Tibial nerve (tissue), 4 donors: ENCODE results near the gene TANC1. TPM values are rescaled to one million over a fixed set of nuclear protein-coding genes. Genes with fewer than 3 reads are reported as not detected.

Experiments
- DNase-seq, 2 donors: peaks; one replicate each; pipeline ENCODE4 v3.0.0-alpha.2; 2019; ENCODE audit warnings: low spot score in 2 of 2
- H3K27ac ChIP-seq, 4 donors: fragments of 200-600 bp; sonication (generic) in 3 of 4; one replicate each; pipeline ENCODE4 v1.5.1; 2017 to 2019; ENCODE audit warnings: mild to moderate bottlenecking in 1 of 4
- H3K27me3 ChIP-seq, 2 donors: fragments of 200-600 bp; sonication (generic) in 1 of 2; one replicate each; pipeline versions ENCODE4 v1.5.1 to v1.6.0; 2017 to 2019
- H3K36me3 ChIP-seq, 3 donors: fragments of 200-600 bp; sonication (generic); one replicate each; pipeline ENCODE4 v1.5.1; 2018 to 2019
- H3K4me1 ChIP-seq, 4 donors: fragments of 200-600 bp; sonication (generic) in 3 of 4; one replicate each; pipeline ENCODE4 v1.5.1; 2017 to 2019
- H3K4me3 ChIP-seq, 4 donors: fragments of 200-600 bp; sonication (generic) in 3 of 4; one replicate each; pipeline ENCODE4 v1.5.1; 2017 to 2019; ENCODE audit warnings: mild to moderate bottlenecking in 1 of 4, moderate library complexity in 1 of 4
- H3K9me3 ChIP-seq, 4 donors: fragments of 200-600 bp; sonication (generic) in 3 of 4; one replicate each; pipeline ENCODE4 v1.5.1; 2017 to 2019
- EP300 ChIP-seq, 2 donors: sonication (generic); formaldehyde crosslinking; IDR thresholded peaks; one replicate each; pipeline ENCODE4 v1.6.1; 2017; ENCODE audit warnings: antibody characterized with exemption in 2 of 2, mild to moderate bottlenecking in 1 of 2
- POLR2A ChIP-seq, 2 donors: fragments of 450-650 bp; IDR thresholded peaks; one replicate each; pipeline ENCODE4 v1.6.1; 2017; ENCODE audit warnings: antibody characterized with exemption in 2 of 2, mild to moderate bottlenecking in 2 of 2, moderate library complexity in 2 of 2
- WGBS, 2 donors: methylation state at CpG; one replicate each; pipeline ENCODE4 v1.1.5; 2018; 5-methylcytosine and 5-hydroxymethylcytosine counted together
- total RNA-seq, 4 donors: library from RNA; depleted of rRNA; stranded (reverse); fragments of >200 nt; gene quantifications; one replicate each; pipeline ENCODE4 v1.1.0, GENCODE V29; 2016
- TF ChIP-seq, protein P1 (sequence below), 5 experiments: fragments of 200-600 bp in 3 of 5; fragments of 450-650 bp in 2 of 5; sonication (generic) in 3 of 5; IDR thresholded peaks; one replicate each; pipeline ENCODE4 v1.5.1; 2016 to 2019; ENCODE audit warnings: antibody characterized with exemption in 5 of 5, mild to moderate bottlenecking in 3 of 5, moderate library complexity in 2 of 5

TANC1 gene
- total RNA-seq, 4 donors from 2014 or later, result 43.5 to 66.3 (median 57.6) TPM

DNA sequence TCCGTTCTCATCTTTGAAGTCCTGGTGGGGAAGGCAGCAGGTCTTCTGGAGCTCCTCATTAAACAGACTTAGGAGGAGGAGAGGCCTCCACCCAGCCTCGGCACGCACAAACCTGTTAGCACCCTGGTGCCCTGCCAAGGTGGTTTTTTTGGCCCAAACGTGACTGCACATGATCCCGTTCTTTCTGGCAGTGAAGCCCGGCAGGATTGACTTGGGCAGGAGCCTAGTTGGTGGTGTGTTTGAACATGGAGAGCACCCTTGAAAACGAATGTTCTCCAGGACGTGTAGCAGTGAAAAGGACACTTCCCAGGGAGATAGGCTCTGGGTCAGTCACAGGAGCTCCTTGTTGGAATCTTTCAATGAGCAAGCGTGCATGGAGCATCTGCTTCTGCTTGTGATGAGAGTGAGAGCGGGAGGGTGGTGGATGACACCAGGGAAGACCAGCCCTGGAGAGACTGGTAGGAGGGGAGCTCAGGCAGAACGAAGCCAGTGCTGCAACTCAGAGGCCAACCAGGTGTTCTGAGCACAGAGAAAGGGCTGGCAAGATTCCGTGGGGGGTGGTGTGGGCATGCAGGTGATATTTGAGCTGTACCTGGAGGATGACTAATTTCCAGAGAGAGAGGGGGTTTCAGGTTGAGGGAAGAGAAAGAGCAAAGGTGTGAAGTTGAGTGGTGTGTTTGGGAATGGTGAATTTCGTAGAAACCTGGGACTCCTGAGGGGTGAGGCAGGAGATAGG lies 73.8 kb downstream of the TANC1 start:
- Histone ChIP-seq H3K27me3 (no peaks in the 10 kb centered on the region), H3K4me1 (peaks cover 0 to 34% (median 15%) of the 10 kb centered on the region in 4 donors), H3K27ac (no peak overlapping the region), H3K4me3 (no peak overlapping the region), H3K9me3 (peaks cover 0 to 13% (median 0%) of the 10 kb centered on the region in 4 donors), H3K36me3 (peaks cover 0 to 14% (median 0%) of the 10 kb centered on the region in 3 donors)
- no peak for TF ChIP-seq EP300 (IDR thresholded peaks at IDR 0.05)
- no peak for TF ChIP-seq POLR2A (IDR thresholded peaks at IDR 0.05)
- no peak for DNase-seq
- WGBS, 2 donors, result 92 to 96% methylated on average over 13 of the region's 13 CpGs

DNA sequence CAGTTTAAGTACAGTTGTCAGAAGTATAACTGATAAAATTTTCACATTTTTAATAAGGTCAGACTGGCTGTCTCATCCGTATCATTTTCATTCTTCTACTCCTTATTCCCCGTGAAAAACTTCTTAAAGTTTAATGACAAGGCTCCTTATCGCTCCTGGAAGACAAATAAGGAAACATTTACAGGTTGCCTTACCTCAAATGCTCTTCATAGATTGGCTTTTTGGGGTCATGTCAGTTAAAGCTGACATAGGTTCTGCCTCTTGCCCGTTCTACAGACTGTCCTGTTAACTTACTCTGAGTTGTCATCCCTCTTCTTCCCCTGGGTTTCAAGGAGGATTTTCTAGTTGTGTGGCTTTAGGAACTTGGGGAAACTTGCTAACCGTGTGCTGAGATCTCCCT lies 75.3 kb downstream of the TANC1 start:
- peaks cover 0 to 14% (median 0%) of the 10 kb centered on the region in 3 donors for H3K36me3 ChIP-seq
- no peak overlapping the region for H3K27ac ChIP-seq
- peaks cover 0 to 48% (median 17%) of the 10 kb centered on the region in 4 donors for H3K4me1 ChIP-seq

DNA sequence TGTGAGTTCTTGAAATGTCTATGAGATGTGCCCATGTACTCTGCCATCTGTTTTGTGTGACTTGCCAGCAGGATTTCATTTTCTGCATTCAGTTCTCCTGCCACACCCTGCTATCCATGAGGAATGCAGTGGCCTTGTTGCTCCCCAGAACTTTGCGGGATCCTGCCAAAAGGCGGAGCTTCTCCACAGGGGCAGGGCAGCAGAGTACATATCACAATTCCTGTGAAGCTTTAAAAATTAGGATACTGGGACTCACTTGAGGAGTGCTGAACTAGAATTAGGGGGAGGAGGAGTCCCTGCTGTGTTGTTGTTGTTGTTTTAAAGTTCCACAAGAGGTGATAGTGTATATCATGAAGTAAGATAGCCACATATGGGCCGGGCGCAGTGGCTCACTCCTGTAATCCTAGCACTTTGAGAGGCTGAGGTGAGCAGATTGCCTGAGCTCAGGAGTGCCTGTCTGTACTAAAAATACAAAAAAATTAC lies 76.4 kb downstream of the TANC1 start:
- peaks cover 0 to 9% (median 0%) of the 10 kb centered on the region in 4 donors for H3K9me3 ChIP-seq
- peak; percentile 14 to 31 for DNase-seq
- peaks cover 0 to 51% (median 17%) of the 10 kb centered on the region in 4 donors for H3K4me1 ChIP-seq
- no peaks in the 10 kb centered on the region for H3K27me3 ChIP-seq
- TF ChIP-seq EP300 (IDR thresholded peaks at IDR 0.05) (peak in 1 of 2 donors; percentile 11), POLR2A (IDR thresholded peaks at IDR 0.05) (no peak)
- peak overlapping the region in 1 of 4 donors; percentile 33 for H3K27ac ChIP-seq
- WGBS, 2 donors, result 67 to 68% methylated on average over 4 of the region's 4 CpGs
- peaks cover 0 to 14% (median 0%) of the 10 kb centered on the region in 3 donors for H3K36me3 ChIP-seq
- no peak overlapping the region for H3K4me3 ChIP-seq

More for the DNA sequence above, 75.3 kb downstream of the TANC1 start:
- H3K4me3 ChIP-seq, result no peak overlapping the region
- H3K9me3 ChIP-seq, result peaks cover 0 to 9% (median 0%) of the 10 kb centered on the region in 4 donors
- TF ChIP-seq POLR2A (IDR thresholded peaks at IDR 0.05) (no peak), EP300 (IDR thresholded peaks at IDR 0.05) (no peak)
- TF ChIP-seq, protein P1, sequence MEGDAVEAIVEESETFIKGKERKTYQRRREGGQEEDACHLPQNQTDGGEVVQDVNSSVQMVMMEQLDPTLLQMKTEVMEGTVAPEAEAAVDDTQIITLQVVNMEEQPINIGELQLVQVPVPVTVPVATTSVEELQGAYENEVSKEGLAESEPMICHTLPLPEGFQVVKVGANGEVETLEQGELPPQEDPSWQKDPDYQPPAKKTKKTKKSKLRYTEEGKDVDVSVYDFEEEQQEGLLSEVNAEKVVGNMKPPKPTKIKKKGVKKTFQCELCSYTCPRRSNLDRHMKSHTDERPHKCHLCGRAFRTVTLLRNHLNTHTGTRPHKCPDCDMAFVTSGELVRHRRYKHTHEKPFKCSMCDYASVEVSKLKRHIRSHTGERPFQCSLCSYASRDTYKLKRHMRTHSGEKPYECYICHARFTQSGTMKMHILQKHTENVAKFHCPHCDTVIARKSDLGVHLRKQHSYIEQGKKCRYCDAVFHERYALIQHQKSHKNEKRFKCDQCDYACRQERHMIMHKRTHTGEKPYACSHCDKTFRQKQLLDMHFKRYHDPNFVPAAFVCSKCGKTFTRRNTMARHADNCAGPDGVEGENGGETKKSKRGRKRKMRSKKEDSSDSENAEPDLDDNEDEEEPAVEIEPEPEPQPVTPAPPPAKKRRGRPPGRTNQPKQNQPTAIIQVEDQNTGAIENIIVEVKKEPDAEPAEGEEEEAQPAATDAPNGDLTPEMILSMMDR (IDR thresholded peaks at IDR 0.05), result no peak
- 89 to 92% methylated on average over 5 of the region's 5 CpGs for WGBS, 2 donors
- no peak for DNase-seq
- H3K27me3 ChIP-seq, result no peaks in the 10 kb centered on the region

DNA sequence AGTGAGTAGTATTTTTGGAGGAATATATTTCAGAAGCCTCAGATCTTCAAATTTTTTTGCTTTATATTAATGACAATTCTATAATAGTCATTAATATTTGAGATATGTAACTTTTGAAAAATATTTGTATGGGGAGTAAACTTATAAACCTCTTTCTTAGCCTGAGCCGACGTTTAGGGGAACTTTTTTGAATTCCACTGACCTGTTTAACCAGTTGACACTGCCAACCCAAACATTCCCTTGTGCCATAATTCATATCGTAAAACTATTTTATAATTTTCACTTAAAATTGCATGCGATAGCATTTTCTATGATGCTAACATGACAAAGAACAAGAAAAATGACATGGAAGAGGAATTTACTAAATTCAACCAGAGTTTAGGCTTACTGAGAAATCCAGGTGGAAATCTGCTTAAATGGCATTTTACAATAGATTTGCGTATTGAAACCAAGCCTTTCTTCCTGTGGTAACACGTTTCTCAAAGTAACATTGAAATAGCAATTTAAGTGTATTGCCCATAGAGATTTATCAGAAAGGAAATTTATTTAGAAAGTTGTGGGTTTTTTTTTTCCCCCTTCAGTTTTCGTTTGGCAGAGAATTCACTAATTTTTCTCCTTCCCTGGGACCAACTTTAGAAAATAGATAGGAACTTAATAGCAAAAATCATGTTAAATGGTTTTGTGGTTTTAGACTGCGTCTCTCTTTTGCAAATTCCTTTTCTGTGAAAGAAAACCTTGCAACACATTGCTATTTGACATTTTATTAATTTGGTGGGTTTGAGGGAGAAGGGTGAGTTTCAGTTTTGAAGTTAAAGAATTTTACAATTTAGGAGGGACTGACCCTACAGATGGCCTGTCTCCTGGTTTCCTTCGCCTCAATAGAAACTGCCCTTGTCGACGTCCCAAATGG lies 77.4 kb downstream of the TANC1 start:
- TF ChIP-seq, protein P1 (IDR thresholded peaks at IDR 0.05), result no peak
- TF ChIP-seq POLR2A (IDR thresholded peaks at IDR 0.05) (no peak), EP300 (IDR thresholded peaks at IDR 0.05) (no peak)
- H3K9me3 ChIP-seq, result peaks cover 0 to 9% (median 0%) of the 10 kb centered on the region in 4 donors
- H3K27ac ChIP-seq, result peak overlapping the region in 2 of 4 donors; percentile 13 to 31
- no peak for DNase-seq
- H3K4me1 ChIP-seq, result peaks cover 0 to 55% (median 17%) of the 10 kb centered on the region in 4 donors
- H3K27me3 ChIP-seq, result no peaks in the 10 kb centered on the region
- no peak overlapping the region for H3K4me3 ChIP-seq
- H3K36me3 ChIP-seq, result peaks cover 0 to 14% (median 0%) of the 10 kb centered on the region in 3 donors
- 42 to 53% methylated on average over 11 of the region's 11 CpGs for WGBS, 2 donors

DNA sequence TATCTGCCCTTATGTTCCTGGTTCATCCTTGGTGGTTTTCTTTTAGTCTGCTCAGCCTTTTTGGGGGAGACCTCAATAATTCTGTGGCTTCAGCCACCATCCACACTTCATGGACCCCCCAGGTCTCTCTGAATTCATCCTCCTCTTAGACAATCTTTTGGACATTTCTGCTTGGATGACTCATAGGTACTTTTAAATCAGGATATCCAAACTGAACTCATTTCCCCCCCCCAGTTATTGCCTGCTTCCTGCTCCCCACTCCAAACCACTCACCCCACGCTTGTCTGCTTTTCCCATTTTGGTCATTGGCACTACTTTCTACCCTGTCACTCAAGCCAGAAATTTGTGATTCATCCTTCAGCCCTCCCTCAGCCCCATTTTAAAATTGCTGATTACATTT lies 78.5 kb downstream of the TANC1 start:
- H3K4me3 ChIP-seq, result no peak overlapping the region
- TF ChIP-seq, protein P1 (IDR thresholded peaks at IDR 0.05), result no peak
- TF ChIP-seq EP300 (IDR thresholded peaks at IDR 0.05) (no peak), POLR2A (IDR thresholded peaks at IDR 0.05) (no peak)
- H3K27ac ChIP-seq, result peak overlapping the region in 2 of 4 donors; percentile 33 to 39
- no peak for DNase-seq
- no peaks in the 10 kb centered on the region for H3K27me3 ChIP-seq
- H3K4me1 ChIP-seq, result peaks cover 0 to 65% (median 21%) of the 10 kb centered on the region in 4 donors
- H3K9me3 ChIP-seq, result no peaks in the 10 kb centered on the region
- peaks cover 0 to 2% (median 0%) of the 10 kb centered on the region in 3 donors for H3K36me3 ChIP-seq
- 28% methylated on average over 1 of the region's 1 CpG for WGBS, 2 donors
